Mesendoderm (in vitro differentiated cells): ENCODE data around the gene PCSK5.

ENCODE experiments used
- DNase-seq: peaks from one replicate; pipeline ENCODE4 v3.0.0; 2013
- H2AK5ac ChIP-seq: 2 replicates; pipeline ENCODE4 v1.6.1; 2013; ENCODE audit warnings: low read length, inconsistent platforms
- H2BK120ac ChIP-seq: 2 replicates; pipeline ENCODE4 v1.6.1; 2013; ENCODE audit warnings: low read depth, mild to moderate bottlenecking, low read length, moderate library complexity, mixed read lengths
- H2BK15ac ChIP-seq: replicated peaks from 2 replicates; pipeline ENCODE4 v1.6.1; 2013; ENCODE audit warnings: low read depth, mild to moderate bottlenecking, moderate library complexity
- H2BK5ac ChIP-seq: 2 replicates; pipeline ENCODE4 v1.6.1; 2013; ENCODE audit warnings: low read length, inconsistent platforms
- H3K18ac ChIP-seq: 2 replicates; pipeline ENCODE4 v1.6.1; 2013; ENCODE audit warnings: mild to moderate bottlenecking, low read length, mixed read lengths
- H3K23ac ChIP-seq: one replicate; pipeline ENCODE4 v1.6.1; 2013; ENCODE audit warnings: low read length
- H3K27ac ChIP-seq: 2 replicates; pipeline ENCODE4 v1.5.1; 2013; ENCODE audit warnings: low read depth, mild to moderate bottlenecking, inconsistent platforms, low read length, moderate library complexity
- H3K27me3 ChIP-seq: 2 replicates; pipeline ENCODE4 v1.6.1; 2013; ENCODE audit warnings: low read length, control low read depth, mild to moderate bottlenecking, inconsistent platforms; ENCODE audit not compliant: insufficient read depth, poor library complexity
- H3K36me3 ChIP-seq: 2 replicates; pipeline ENCODE4 v1.6.1; 2013; ENCODE audit warnings: low read length, inconsistent platforms; ENCODE audit not compliant: control insufficient read depth, insufficient read depth
- H3K4ac ChIP-seq: one replicate; pipeline ENCODE4 v1.6.1; 2013; ENCODE audit warnings: low read depth, mild to moderate bottlenecking, low read length, moderate library complexity
- H3K4me1 ChIP-seq: 2 replicates; pipeline ENCODE4 v1.6.1; 2013; ENCODE audit warnings: low read depth, low read length, inconsistent platforms; ENCODE audit not compliant: control insufficient read depth
- H3K4me2 ChIP-seq: 2 replicates; pipeline ENCODE4 v1.6.1; 2013; ENCODE audit warnings: low read length
- H3K4me3 ChIP-seq: 2 replicates; pipeline ENCODE4 v1.5.1; 2013; ENCODE audit warnings: mild to moderate bottlenecking, low read length
- H3K56ac ChIP-seq: one replicate; pipeline ENCODE4 v1.6.1; 2013; ENCODE audit warnings: low read length
- H3K79me1 ChIP-seq: 2 replicates; pipeline ENCODE4 v1.6.1; 2013; ENCODE audit warnings: low read length, inconsistent platforms
- H3K79me2 ChIP-seq: 2 replicates; pipeline ENCODE4 v1.6.1; 2013; ENCODE audit warnings: mild to moderate bottlenecking, low read length; ENCODE audit not compliant: control insufficient read depth, insufficient read depth
- H3K9ac ChIP-seq: 2 replicates; pipeline ENCODE4 v1.6.1; 2013; ENCODE audit warnings: low read length, inconsistent platforms
- H4K5ac ChIP-seq: one replicate; pipeline ENCODE4 v1.6.1; 2013; ENCODE audit warnings: low read length
- H4K8ac ChIP-seq: one replicate; pipeline ENCODE4 v1.6.1; 2013; ENCODE audit warnings: low read depth, mild to moderate bottlenecking, control low read depth, low read length, moderate library complexity
- WGBS: extraction: QIAGEN DNeasy Blood & Tissue Kit; methylation state at CpG from one replicate; pipeline ENCODE4 v1.1.7; 2013; ENCODE audit warnings: low lambda C conversion rate, missing lambda C conversion rate; ENCODE audit not compliant: insufficient coverage; ENCODE audit errors: extremely low coverage; 5-methylcytosine and 5-hydroxymethylcytosine counted together

Gene PCSK5

DNA sequence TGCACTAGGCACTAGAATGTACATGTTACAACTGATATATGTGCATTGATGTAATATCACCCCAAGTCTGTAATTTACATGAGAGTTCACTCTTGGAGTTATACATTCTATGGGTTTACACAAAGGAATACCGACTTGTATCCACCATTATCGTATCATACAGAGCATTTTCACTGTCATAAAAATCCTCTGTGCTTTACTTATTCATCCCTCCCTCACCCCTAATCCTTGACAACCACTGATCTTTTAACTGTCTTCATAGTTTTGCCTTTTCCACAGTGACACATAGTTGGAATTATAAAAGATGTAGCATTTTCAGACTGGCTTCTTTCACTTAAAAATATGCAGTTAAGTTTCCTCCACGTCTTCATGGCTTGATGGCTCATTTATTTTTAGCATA is 514.9 kb downstream of the PCSK5 start:
- H3K79me1 ChIP-seq = no peaks in the 10 kb centered on the region
- no peak overlapping the region for H2BK120ac ChIP-seq
- H3K9ac ChIP-seq = no peak overlapping the region
- DNase-seq = no peak
- no peak overlapping the region for H4K5ac ChIP-seq
- H3K56ac ChIP-seq = no peak overlapping the region
- no peak overlapping the region for H2AK5ac ChIP-seq
- H4K8ac ChIP-seq = no peak overlapping the region
- WGBS = no CpG with 5 or more reads among the region's 3 CpGs
- H3K27ac ChIP-seq = no peak overlapping the region
- no peak overlapping the region for H3K4me2 ChIP-seq
- no peak overlapping the region for H2BK5ac ChIP-seq
- H3K27me3 ChIP-seq = no peaks in the 10 kb centered on the region
- H3K79me2 ChIP-seq = no peaks in the 10 kb centered on the region
- no peaks in the 10 kb centered on the region for H3K36me3 ChIP-seq
- H3K4ac ChIP-seq = no peak overlapping the region
- no peaks in the 10 kb centered on the region for H3K4me1 ChIP-seq
- no peak overlapping the region for H3K23ac ChIP-seq
- H3K18ac ChIP-seq = no peak overlapping the region
- H2BK15ac ChIP-seq = no peak overlapping the region
- H3K4me3 ChIP-seq = no peak overlapping the region

GRCh38 chr9:76405868-76406267 is 515.4 kb downstream of the PCSK5 start:
- H3K27me3 ChIP-seq = no peaks in the 10 kb centered on the region
- H3K4me2 ChIP-seq = no peak overlapping the region
- H3K23ac ChIP-seq = no peak overlapping the region
- H3K4me3 ChIP-seq = no peak overlapping the region
- no peak overlapping the region for H2BK5ac ChIP-seq
- H3K27ac ChIP-seq = no peak overlapping the region
- no peaks in the 10 kb centered on the region for H3K36me3 ChIP-seq
- H3K4me1 ChIP-seq = no peaks in the 10 kb centered on the region
- no peaks in the 10 kb centered on the region for H3K79me2 ChIP-seq
- H2BK15ac ChIP-seq = no peak overlapping the region
- H3K56ac ChIP-seq = no peak overlapping the region
- no peak overlapping the region for H3K18ac ChIP-seq
- no peak overlapping the region for H2BK120ac ChIP-seq
- no peak overlapping the region for H4K8ac ChIP-seq
- H3K79me1 ChIP-seq = no peaks in the 10 kb centered on the region
- no peak overlapping the region for H3K4ac ChIP-seq
- H3K9ac ChIP-seq = no peak overlapping the region
- H4K5ac ChIP-seq = no peak overlapping the region
- no peak for DNase-seq
- no peak overlapping the region for H2AK5ac ChIP-seq
